ENCODE results near the gene CXCL9.
"Not testable (repeated sequence)": the region's sequence is repeated elsewhere in the genome, so short reads cannot be mapped to it uniquely, and the experiment has no call there.

Gene CXCL9

DNA sequence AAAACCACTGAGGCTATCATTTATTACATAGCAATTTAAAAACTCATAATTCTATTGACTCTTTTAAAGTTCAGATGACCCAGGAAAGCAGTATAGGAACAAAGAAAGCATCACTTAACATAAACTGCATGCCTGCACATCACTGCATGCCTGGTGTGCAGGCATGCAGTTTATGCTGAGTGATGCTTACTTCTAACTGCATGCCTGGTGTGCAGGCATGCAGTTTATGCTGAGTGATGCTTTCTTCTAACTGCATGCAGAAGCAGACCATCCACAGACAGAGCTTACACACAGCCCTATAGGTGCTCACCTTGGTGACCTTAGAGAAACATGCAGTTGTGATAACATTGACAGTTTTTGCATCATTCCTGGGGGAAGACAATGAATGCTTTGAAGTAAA is 33.5 kb downstream of the CXCL9 start:
- Histone ChIP-seq H3K36me3 (peaks cover 98% of the 10 kb centered on the region), H3K4me3 (no peak overlapping the region), H3K9ac (no peak overlapping the region), H3K4me2 (no peak overlapping the region), H3K27me3 (no peaks in the 10 kb centered on the region), H3K9me3 (peaks cover 20% of the 10 kb centered on the region), H4K20me1 (0 out of 2 replicates have a peak, but pooled peaks cover 4% of the 10 kb centered on the region), H3K27ac (no peak overlapping the region), H3K4me1 (no peaks in the 10 kb centered on the region)
- TF ChIP-seq Cebpa-rat (IDR thresholded peaks at IDR 0.05) = no peak

DNA sequence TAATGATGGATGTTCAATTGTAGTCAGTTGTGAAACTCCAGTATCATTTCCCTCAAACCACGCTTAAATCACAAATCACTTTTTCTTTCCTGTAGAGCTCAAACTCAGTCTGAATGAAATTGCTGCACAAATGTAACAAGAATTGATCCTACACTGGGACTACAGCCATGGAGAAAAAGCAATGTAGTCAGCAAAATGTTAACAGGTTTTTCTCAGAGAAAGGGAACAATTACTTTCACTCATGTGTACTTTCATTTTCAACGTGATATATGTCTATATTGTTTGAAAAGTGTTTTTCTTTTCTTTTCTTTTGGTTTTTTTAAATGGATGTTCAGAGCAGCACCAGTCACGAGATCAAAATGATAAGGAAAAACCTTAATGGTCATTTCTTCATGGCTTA is 39.2 kb downstream of the CXCL9 start:
- Histone ChIP-seq H3K4me3 (no peak overlapping the region), H3K27me3 (no peaks in the 10 kb centered on the region), H3K9ac (no peak overlapping the region), H3K27ac (no peak overlapping the region), H3K4me2 (no peak overlapping the region), H4K20me1 (no peaks in the 10 kb centered on the region), H3K9me3 (peaks cover 32% of the 10 kb centered on the region), H3K4me1 (no peaks in the 10 kb centered on the region), H3K36me3 (peaks cover 100% of the 10 kb centered on the region)
- no peak for TF ChIP-seq Cebpa-rat (IDR thresholded peaks at IDR 0.05)

DNA sequence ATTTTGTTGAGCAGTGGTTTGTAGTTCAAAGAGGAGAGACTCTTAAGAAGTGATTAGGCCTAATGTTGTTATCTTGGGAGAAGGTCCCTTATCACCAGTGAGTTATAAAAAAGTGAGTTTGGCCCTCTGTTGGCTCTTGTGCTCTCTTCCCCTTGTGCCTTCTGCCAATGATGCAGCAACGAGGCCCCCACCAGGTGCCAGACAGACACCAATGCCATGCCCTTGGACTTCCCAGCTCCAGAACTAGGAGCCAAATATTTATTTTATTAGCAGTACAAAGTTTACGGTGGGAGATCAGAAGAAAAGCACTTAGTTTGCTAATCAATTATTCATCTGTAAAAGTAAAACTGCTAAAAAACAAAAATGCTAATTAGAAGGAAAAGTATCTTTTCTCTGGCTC is 43.8 kb downstream of the CXCL9 start:
- H3K9ac ChIP-seq = no peak overlapping the region
- H3K36me3 ChIP-seq = peaks cover 100% of the 10 kb centered on the region
- no peak overlapping the region for H3K27ac ChIP-seq
- no peaks in the 10 kb centered on the region for H4K20me1 ChIP-seq
- no peak overlapping the region for H3K4me2 ChIP-seq
- peaks cover 34% of the 10 kb centered on the region for H3K9me3 ChIP-seq
- no peaks in the 10 kb centered on the region for H3K27me3 ChIP-seq
- no peak for TF ChIP-seq Cebpa-rat (IDR thresholded peaks at IDR 0.05)
- no peaks in the 10 kb centered on the region for H3K4me1 ChIP-seq
- no peak overlapping the region for H3K4me3 ChIP-seq

DNA sequence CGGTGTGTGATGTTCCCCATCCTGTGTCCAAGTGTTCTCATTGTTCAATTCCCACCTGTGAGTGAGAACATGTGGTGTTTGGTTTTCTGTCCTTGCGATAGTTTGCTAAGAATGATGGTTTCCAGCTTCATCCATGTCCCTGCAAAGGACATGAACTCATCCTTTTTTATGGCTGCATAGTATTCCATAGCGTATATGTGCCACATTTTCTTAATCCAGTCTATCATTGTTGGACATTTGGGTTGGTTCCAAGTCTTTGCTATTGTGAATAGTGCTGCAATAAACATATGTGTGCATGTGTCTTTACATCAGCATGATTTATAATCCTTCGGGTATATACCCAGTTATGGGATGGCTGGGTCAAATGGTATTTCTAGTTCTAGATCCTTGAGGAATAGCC is 45.2 kb downstream of the CXCL9 start:
- Histone ChIP-seq H3K9me3 (peaks cover 34% of the 10 kb centered on the region), H3K36me3 (peaks cover 100% of the 10 kb centered on the region)
- H3K9ac ChIP-seq, H3K4me2 ChIP-seq, H3K27me3 ChIP-seq, H3K27ac ChIP-seq, H3K4me3 ChIP-seq, H4K20me1 ChIP-seq, H3K4me1 ChIP-seq: not testable (repeated sequence)

DNA sequence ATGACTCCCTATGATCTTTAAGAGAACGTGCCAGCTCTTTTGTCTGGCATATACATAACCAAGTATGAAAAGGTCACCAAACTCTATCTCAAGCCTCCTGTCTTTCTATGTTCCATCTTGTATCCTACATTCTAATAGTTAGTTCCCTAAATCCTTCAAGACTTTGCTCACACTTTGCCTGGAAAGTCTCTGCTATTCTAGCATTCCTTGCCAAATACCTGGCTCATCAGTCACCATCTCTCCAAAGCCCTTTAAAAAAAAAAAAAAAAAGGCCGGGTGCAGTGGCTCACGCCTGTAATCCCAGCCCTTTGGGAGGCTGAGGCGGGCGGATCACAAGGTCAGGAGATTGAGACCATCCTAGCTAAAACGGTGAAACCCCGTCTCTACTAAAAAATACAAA is 48.8 kb downstream of the CXCL9 start:
- H4K20me1 ChIP-seq, H3K4me3 ChIP-seq, H3K4me2 ChIP-seq, H3K27ac ChIP-seq, H3K9me3 ChIP-seq, H3K27me3 ChIP-seq, H3K9ac ChIP-seq, H3K4me1 ChIP-seq: not testable (repeated sequence)
- H3K36me3 ChIP-seq = peaks cover 100% of the 10 kb centered on the region

DNA sequence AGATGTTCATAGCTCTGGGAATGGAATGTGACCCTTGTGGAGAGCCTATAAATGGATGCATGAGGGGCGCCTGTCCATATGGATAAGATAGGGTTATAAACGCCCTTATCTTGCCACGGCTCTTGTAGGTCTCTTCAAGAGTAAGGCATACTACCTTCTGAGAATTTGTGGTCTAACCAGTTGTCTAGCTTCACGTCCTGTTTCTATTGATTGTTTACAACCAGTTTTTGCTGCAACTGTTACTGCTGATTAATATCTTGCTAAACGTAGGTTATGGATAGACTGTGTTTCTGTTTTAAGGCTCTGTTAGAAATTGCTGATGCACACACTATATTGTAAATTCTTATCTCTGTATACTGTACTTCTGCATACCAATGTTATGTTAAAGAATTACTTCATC is 52.5 kb downstream of the CXCL9 start:
- H4K20me1 ChIP-seq, H3K27me3 ChIP-seq, H3K9me3 ChIP-seq, H3K4me3 ChIP-seq, H3K4me2 ChIP-seq, H3K27ac ChIP-seq, H3K4me1 ChIP-seq, H3K9ac ChIP-seq: not testable (repeated sequence)
- H3K36me3 ChIP-seq = peaks cover 97% of the 10 kb centered on the region

DNA sequence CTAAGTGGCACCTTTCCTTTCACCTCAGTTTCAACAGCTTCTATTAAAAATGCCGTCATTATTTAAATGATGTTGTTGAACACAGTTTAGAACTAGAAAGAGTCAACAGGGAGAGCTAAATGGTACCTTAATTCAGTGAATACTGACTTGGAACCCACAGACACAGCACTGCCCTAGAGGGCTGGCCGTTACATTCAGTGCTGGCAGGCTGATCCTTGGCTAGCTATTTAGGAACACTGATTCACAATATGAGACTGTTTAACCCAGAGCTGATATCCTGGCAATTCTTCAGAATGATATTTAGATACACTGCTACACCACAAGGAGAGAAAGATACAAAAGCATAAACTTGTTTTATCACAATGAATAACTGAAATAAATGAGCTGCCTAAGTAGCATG is 53.8 kb downstream of the CXCL9 start:
- no peak for TF ChIP-seq Cebpa-rat (IDR thresholded peaks at IDR 0.05)
- Histone ChIP-seq H3K9ac (no peak overlapping the region), H3K4me1 (no peaks in the 10 kb centered on the region), H4K20me1 (no peaks in the 10 kb centered on the region), H3K4me2 (no peak overlapping the region), H3K4me3 (no peak overlapping the region), H3K36me3 (peaks cover 97% of the 10 kb centered on the region), H3K9me3 (no peaks in the 10 kb centered on the region), H3K27me3 (no peaks in the 10 kb centered on the region), H3K27ac (no peak overlapping the region)

Data from BLaER1 (cell line).